GM12891 (cell line): ENCODE results near the gene GAL3ST1.

Experiments
- PAX5 ChIP-seq: IDR thresholded peaks from 2 replicates; pipeline ENCODE4 v1.6.1; 2011; ENCODE audit warnings: low read length, moderate library complexity, mild to moderate bottlenecking; ENCODE audit not compliant: insufficient read depth, severe bottlenecking
- POLR2A ChIP-seq: IDR thresholded peaks from 2 replicates; pipeline ENCODE4 v1.6.1; 2011; ENCODE audit warnings: low read depth, low read length, control low read depth
- POLR2AphosphoS5 ChIP-seq: IDR thresholded peaks from 2 replicates; pipeline ENCODE4 v1.6.1; 2011; ENCODE audit warnings: low read depth, low read length, control low read depth
- SPI1 ChIP-seq: IDR thresholded peaks from 2 replicates; pipeline ENCODE4 v1.6.1; 2011; ENCODE audit warnings: low read depth, low read length, control low read depth
- TAF1 ChIP-seq: IDR thresholded peaks from 2 replicates; pipeline ENCODE4 v1.6.1; 2011; ENCODE audit warnings: low read depth, low read length, control low read depth

GRCh38 chr22:30607939-30608338, 33.5 kb upstream of the GAL3ST1 start:
- no peak for TF ChIP-seq PAX5
- TF ChIP-seq POLR2A: no peak
- no peak for TF ChIP-seq POLR2AphosphoS5
- TF ChIP-seq TAF1: no peak
- TF ChIP-seq SPI1: no peak
